Iris pigment epithelial cell (primary cell): Measurements from ENCODE around the gene SHISA9.

Experiments used
- DNase-seq: peaks from one replicate; pipeline ENCODE4 v3.0.0-alpha.2; 2011; ENCODE audit warnings: low read depth

SHISA9 gene

GRCh38 chr16:13076878-13077277, 175.5 kb downstream of the SHISA9 start:
- DNase-seq, result no peak

- no peak for DNase-seq
Measured at GRCh38 chr16:13077816-13078215, 176.4 kb downstream of the SHISA9 start.

DNA sequence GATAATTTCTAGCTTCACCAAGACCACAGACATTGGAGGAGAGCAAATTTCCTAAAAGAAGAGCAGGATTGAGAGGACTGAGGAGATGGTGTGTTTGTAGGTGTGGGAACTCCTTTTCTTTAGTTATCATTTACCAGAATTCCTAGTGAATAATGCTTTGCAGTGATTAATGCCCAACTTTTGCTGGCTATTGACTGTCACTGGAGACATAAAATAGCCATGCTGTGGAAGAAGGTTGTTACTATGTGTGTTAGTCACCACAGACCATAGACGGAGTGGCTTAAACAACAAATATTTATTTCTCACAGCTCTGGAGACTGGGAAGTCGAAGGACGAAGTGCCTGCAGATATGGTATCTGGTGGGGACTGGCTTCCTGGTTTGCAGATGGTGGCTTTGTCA, 179.1 kb downstream of the SHISA9 start:
- no peak for DNase-seq

- DNase-seq, result no peak
Measured at GRCh38 chr16:13081825-13082331, 180.5 kb downstream of the SHISA9 start.

DNA sequence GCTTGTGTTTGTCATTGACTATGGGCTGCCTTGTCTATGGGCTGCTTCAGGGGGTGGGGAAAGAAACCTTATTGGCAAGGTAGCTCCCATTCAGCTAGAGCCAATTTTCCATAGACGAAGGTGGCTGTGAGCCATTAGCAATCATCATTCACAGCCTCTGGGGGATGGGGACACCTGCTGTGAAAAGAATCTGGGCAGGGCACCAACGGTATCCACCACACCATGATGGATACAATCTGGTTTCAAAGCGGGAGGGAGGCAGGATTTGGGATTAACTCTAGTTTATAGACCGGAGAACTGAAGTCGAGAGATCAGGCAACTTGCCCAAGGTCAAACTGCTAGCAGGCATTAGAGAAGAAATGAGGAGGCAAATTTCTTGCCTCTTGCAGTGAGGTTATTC, 182.3 kb downstream of the SHISA9 start:
- no peak for DNase-seq

- no peak for DNase-seq
Measured at GRCh38 chr16:13084331-13084730, 182.9 kb downstream of the SHISA9 start.

DNA sequence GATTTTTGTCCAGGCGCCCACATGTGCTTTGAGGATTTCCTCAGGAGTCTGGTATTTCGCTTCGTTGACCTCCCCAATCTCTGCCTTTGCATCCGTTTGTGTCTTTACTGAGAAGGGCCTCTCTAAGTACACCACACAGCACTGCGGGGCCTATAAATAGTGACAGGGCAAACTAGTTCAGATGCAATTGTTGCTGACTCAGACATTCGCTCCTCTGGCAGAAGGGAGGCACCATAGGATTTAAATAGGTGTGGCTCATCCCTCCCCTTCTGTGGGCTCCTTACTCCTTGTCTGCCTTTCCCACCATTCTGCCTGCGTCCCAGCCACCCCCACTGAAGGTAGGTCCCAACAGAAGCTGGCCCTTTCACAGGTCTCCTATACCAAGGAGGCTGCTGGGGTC, 192.3 kb downstream of the SHISA9 start:
- no peak for DNase-seq

- no peak for DNase-seq
Measured at GRCh38 chr16:13095061-13095460, 193.7 kb downstream of the SHISA9 start.

DNA sequence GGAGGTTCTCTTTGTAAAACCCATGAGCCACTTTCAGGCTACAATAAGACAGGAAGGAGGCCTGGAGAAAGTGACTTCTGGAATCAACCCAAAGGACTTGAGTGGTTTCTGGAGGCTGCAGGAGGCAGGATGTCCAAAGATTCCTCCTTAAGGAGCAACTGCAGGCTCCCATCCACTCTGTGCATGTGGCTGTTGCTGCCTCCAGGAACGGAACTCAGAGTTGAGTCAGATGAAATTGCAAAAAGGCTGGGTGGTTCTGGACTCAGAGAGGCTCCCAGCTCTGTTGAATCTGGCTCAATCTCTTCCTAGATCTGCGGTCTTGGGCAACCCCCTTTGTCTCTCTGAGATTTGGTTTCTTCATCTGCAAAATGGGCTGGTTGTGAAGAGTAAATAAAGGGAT, 197.1 kb downstream of the SHISA9 start:
- DNase-seq, result peak; percentile 5

DNA sequence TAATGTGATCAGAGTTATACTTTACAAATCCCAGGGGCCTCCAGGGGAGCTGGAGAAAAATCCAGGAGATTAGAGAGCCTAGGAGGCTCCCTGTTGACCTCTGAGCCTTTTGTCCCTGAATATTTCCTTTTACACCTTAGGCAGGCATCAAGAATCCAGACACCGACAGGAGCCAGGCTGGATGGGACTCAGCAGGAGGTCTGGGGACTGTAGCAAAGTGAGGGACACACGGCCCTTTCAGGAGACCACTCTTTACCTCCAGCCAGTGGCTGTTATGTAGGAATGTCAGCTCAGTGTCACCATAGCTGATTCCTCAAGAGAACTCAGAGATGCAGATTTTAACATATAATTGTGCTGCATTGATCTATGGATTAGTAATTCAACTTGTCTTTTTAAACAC, 198.4 kb downstream of the SHISA9 start:
- DNase-seq, result no peak

DNA sequence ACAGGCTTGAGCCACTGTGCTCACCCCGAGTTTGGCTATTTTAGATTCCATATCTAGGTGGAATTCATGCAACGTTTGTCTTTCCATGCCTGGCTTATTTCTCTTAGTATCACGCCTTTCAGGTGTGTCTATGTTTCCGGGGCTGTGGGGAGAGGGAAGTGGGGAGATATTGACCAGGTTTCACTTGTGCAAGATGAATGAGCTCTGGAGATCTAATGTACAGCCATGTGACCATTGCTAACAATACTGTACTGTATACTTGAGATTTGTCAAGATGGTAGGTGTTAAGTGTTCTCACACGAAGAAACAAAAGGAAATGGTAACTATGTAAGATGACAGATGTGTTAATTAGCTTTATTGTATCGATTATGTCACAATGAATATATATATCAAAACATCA, 199.6 kb downstream of the SHISA9 start:
- no peak for DNase-seq

- DNase-seq, result no peak
Measured at GRCh38 chr16:13101828-13102227, 200.4 kb downstream of the SHISA9 start.

DNA sequence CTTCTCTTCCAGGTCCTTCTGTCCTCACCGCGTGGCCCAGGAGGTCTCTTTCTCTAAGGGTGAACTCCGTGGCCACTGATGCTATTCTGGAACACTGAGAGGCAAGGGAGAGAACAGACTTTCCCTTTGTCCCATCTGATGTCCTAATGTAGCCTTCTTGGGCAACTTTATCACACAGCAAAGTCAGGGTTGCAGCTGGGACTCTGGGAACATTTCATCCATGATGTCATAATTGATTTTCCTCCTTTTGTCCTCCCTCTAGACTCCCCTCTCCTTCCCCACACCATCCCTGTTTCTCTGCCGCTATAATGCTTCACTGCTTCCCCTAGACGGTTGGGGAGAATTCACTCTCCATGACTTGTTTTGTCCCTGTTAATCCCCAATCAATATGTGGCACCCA, 201.0 kb downstream of the SHISA9 start:
- DNase-seq, result no peak

GRCh38 chr16:13103831-13104530, 202.6 kb downstream of the SHISA9 start:
- no peak for DNase-seq

DNA sequence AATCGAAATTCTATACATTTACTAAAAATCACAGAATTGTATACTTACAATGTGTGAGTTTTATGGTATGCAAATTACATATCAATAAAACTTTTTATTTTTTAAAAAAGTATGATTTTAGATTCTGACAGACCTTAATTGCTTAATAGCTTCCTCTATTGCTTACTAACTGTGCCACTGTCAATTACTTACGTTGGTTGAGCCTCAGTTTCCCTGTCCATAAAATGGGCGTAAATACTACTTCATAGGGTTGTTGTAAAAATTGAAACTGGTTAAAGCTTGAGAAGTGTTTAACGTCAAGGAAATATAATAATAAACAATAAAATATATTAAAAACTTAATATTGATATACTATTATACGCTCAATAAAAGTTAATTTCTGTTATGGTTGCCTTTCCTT, 203.4 kb downstream of the SHISA9 start:
- no peak for DNase-seq

DNA sequence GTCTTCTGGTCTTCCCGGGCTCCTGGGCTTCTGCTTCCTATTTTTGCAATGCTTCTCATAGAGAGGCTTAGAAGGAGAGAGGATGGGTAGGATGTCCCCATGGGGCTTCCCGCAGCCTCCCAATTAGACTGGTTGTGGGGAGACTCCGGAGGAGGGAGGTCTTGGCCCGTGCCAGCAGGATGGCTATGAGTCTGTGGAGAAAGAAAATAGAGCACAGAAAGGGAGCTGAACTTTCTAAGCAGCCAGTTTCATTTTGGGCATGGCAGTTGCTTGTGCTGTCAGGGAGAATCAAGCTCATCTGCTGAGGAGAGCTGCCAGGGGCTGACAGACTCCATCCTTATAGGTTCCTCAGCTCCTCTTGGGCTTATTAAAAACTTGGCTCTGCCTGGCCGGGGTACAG, 204.0 kb downstream of the SHISA9 start:
- no peak for DNase-seq

DNA sequence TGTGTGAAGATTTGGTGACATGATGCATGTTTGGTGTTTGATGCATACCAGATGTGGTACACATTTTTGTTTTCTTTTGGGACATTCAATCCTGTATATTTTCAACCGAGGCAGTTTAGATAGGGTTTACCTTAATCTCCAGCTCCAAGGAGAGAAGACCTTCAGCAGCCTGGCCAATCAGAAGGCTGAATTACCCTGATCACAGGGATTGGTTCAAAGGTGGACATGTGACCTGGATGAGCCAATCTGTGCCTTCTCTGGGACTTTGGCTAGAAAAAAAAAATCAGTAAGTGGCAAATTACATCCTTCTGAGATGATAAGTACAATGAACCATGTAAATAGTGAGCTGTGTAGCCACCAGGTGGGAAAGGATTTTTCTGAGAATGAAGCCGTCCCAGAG, 205.1 kb downstream of the SHISA9 start:
- no peak for DNase-seq

GRCh38 chr16:13108126-13108525, 206.7 kb downstream of the SHISA9 start:
- DNase-seq, result no peak

GRCh38 chr16:13109171-13109570, 207.8 kb downstream of the SHISA9 start:
- DNase-seq, result no peak

- peak; percentile 38 for DNase-seq
Measured at GRCh38 chr16:13110124-13110796, 208.9 kb downstream of the SHISA9 start.

DNA sequence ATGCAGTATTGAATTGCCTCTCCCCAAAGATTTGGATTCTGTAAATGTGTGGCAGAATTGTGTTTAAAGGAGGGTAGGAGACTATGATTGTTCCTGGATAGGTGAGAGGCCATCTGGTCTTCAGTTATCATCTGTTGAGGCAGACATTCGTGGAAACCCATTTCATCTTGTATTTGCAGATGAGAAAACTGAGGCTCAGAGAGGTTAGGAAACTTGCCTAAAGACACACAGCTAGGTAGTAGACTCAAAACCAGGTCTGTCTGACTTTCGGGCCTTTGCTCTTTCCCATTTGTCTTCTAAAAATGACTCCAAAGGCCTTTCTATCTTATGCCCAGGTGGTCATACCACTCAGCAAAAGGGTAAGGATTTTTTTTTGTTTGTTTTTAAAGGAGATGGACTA, 210.3 kb downstream of the SHISA9 start:
- no peak for DNase-seq

GRCh38 chr16:13113741-13114140, 212.3 kb downstream of the SHISA9 start:
- DNase-seq, result no peak

DNA sequence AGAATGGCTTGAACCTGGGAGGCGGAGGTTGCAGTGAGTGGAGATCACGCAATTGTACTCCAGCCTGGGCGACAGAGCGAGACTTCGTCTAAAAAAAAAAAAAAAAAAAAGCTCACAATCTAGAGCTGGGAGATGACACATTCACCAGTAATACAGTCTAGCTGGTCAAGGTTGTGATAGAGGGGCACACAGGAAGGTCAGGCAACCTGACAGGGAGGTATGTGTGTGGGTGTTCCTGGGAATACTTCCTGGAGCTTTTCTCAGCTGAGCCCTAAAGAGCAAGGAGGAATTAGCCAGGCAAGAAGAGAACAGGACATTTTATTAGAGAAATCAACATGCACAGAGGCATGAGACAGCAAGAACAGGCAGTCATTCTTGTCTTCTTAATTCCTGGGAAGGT, 216.7 kb downstream of the SHISA9 start:
- DNase-seq, result no peak

- DNase-seq, result no peak
Measured at GRCh38 chr16:13120091-13120490, 218.7 kb downstream of the SHISA9 start.
